VCaP (cell line): ENCODE measurements around the gene IRF2BP2.

Source experiments
- H3K27ac ChIP-seq: fragments of 450-650 bp; 2 replicates; pipeline ENCODE4 v1.5.1; 2017
- CTCF ChIP-seq: fragments of 450-650 bp; conservative IDR thresholded peaks from 2 replicates; pipeline ENCODE4 v1.5.1; 2017; ENCODE audit warnings: mild to moderate bottlenecking, moderate library complexity

The IRF2BP2 gene

GRCh38 chr1:234583755-234584419, 26.1 kb downstream of the IRF2BP2 start:
- no peak overlapping the region for H3K27ac ChIP-seq
- TF ChIP-seq CTCF, result no peak

GRCh38 chr1:234582681-234583301, 27.2 kb downstream of the IRF2BP2 start:
- TF ChIP-seq CTCF, result no peak
- H3K27ac ChIP-seq, result no peak overlapping the region

GRCh38 chr1:234582186-234582585, 27.8 kb downstream of the IRF2BP2 start:
- no peak for TF ChIP-seq CTCF
- H3K27ac ChIP-seq, result no peak overlapping the region

- no peak overlapping the region for H3K27ac ChIP-seq
- no peak for TF ChIP-seq CTCF
Observed at GRCh38 chr1:234581063-234581714, 28.8 kb downstream of the IRF2BP2 start.

GRCh38 chr1:234579967-234580366, 30.0 kb downstream of the IRF2BP2 start:
- no peak overlapping the region for H3K27ac ChIP-seq
- 0 out of 2 replicates have a peak, but pooled peaks have one; percentile 12 for TF ChIP-seq CTCF

- no peak for TF ChIP-seq CTCF
- H3K27ac ChIP-seq, result no peak overlapping the region
Observed at GRCh38 chr1:234578735-234579134, 31.2 kb downstream of the IRF2BP2 start.

- no peak for TF ChIP-seq CTCF
Observed at GRCh38 chr1:234578087-234578486, 31.9 kb downstream of the IRF2BP2 start.

More at GRCh38 chr1:234578087-234578486, 31.9 kb downstream of the IRF2BP2 start:
- no peak overlapping the region for H3K27ac ChIP-seq
